Mononuclear cell (primary cell): Measurements from ENCODE around the gene FRMD4A. TPM values are rescaled to one million over a fixed set of nuclear protein-coding genes. Genes with fewer than 3 reads are reported as not detected.

Experiments used
- H3K27me3 ChIP-seq: 2 replicates; pipeline ENCODE4 v1.6.0; 2011; ENCODE audit warnings: low read length, control low read depth; ENCODE audit not compliant: insufficient read depth
- H3K4me1 ChIP-seq: 2 replicates; pipeline ENCODE4 v1.5.1; 2011; ENCODE audit warnings: mild to moderate bottlenecking, low read length, control low read depth; ENCODE audit not compliant: insufficient read depth
- H3K4me3 ChIP-seq: 2 replicates; pipeline ENCODE4 v1.5.1; 2011; ENCODE audit warnings: mild to moderate bottlenecking, low read length, moderate library complexity
- H3K9me3 ChIP-seq: 2 replicates; pipeline ENCODE4 v1.5.1; 2011; ENCODE audit warnings: low read depth, mild to moderate bottlenecking, control low read depth, low read length
- total RNA-seq: library from RNA; depleted of rRNA; stranded (reverse); fragments of >200 nt; gene quantifications from one replicate; pipeline ENCODE4 v1.2.3, GENCODE V29; 2012

Gene FRMD4A
- total RNA-seq, 1 donor = 0.63 TPM

DNA sequence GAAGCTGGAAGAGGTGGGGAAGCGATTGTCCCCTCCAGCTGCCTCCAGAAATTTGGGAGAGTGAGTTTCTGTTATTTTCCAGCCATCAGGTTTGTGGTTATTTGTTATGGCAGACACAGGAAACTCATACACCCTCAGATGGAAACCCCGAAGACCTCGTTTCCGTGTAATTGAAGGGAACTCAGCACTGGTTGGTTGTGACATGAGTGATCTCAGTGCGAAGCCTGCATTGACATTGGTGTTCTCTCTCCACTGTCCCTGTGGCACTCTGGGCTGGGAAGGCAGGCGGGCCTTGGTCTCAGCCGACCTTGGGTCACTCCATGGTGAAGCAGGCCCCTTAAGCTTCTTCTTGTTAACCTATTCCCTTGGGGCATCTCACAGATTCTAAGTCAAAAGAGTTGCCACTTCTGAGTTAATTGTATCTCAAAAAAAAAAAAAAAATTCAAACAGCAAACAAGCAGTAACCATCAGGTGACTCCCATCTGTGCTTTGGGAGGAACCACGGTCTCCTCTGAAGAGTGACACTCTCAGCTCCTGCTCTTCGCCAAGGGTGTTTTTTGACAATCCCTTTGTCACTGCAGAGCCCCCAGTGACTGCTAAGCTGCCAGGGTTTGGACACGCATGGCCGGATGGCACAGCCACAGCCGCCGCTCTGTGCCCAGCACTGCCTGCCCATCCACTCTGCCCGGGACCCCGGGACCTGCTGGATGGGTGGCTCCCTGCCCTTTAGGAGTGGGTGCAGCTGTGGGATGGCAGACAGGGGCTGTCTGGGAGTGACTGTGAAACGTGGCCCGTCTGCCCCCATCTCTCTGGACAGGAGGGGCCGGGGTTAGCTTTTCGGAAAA, 510.4 kb downstream of the FRMD4A start:
- Histone ChIP-seq H3K4me3 (no peak overlapping the region), H3K27me3 (no peaks in the 10 kb centered on the region), H3K4me1 (peaks cover 7% of the 10 kb centered on the region), H3K9me3 (no peaks in the 10 kb centered on the region)

DNA sequence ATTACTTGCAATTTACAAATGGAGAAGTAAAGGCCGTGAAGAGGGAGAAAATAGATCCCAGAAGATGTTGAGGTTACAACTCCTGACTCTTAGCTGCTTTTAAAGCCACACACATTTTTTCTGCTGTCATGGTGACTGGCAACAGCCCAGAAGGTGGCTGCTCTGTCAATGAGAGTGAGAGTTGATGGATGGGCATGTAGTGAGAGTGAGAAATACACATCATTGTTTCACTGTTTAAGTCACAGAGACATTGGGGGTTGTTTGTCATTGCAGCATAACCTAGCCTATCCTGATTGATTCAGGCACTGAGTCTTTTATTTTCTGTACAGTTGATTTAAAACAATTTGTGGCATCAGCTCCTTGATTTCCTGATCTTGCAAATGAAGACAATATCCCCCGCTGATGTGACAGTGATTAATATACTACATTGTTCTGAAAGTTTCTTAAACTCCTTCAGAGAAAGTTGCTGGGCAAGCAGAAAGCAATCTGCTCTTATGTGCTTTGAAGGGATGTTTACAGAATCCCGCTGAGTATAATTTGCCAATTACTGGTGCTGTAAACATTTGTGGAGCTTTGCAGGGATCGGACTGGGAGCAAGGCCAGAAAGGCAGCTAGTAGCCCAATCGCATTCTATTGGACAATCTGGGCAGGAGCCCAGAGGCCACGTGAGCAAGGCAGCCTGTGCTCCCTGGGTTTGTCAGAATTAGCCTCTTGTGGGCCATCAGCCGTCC, 514.4 kb downstream of the FRMD4A start:
- no peak overlapping the region for H3K4me3 ChIP-seq
- H3K27me3 ChIP-seq = no peaks in the 10 kb centered on the region
- peaks cover 7% of the 10 kb centered on the region for H3K4me1 ChIP-seq
- H3K9me3 ChIP-seq = no peaks in the 10 kb centered on the region

DNA sequence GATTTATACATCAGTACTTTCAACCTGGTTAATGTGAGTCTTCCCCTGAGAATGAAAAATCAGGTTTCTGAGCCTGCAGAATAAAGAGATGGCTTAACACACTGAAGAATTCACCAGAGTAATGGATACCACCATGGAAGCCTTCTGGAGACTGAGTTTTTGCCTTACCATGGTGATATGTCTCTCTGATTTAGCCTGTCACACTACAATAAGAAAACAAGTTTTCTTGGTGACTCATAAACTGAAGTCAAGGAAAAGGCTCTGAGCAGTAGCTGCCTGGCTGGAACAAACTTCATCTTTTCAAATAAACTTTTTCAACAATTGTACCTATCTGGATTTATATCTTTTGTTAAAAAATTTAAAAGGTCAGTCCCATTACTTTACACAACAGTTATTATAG, 515.0 kb downstream of the FRMD4A start:
- no peaks in the 10 kb centered on the region for H3K9me3 ChIP-seq
- H3K4me1 ChIP-seq = peaks cover 7% of the 10 kb centered on the region
- no peaks in the 10 kb centered on the region for H3K27me3 ChIP-seq
- no peak overlapping the region for H3K4me3 ChIP-seq

DNA sequence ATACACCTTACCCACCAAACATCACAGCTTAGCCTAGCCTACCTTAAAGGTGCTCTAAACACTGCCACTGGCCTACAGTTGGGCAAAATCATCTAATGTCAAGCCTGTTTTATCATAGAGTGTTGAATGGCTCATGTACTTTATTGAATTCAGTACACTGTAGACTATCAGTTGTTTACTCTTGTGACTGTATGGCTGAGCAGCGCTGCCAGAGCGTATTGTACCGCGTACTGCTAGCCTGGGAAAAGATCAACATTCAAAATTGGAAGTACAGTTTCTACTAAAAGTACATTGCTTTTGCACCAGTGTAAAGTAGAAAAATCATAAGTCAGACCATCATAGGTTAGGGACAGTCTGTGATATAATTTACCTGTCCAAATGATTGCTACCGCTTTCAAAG, 517.2 kb downstream of the FRMD4A start:
- H3K4me1 ChIP-seq = no peaks in the 10 kb centered on the region

DNA sequence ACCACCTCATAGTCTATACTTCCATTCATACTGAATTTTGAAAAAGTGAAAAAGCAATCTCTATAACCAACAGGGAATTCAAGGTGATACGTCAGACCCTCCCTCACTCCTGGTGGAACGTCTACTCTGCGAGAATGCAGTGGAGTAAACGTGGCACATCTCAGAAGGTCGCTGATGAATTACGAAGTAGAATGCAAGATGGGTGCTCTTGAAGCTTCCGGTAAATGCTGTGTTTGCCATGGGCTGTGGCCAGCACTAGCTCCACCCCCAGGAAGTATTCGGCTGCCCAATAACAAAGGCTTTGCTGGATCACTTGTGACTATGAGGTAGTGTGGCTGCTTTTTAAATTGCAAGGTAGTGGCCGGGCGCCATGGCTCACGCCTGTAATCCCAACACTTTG, 517.9 kb downstream of the FRMD4A start:
- H3K27me3 ChIP-seq = no peaks in the 10 kb centered on the region
- no peaks in the 10 kb centered on the region for H3K9me3 ChIP-seq
- no peaks in the 10 kb centered on the region for H3K4me1 ChIP-seq
- H3K4me3 ChIP-seq = no peak overlapping the region

More for the DNA sequence above, 517.2 kb downstream of the FRMD4A start:
- H3K9me3 ChIP-seq = no peaks in the 10 kb centered on the region
- no peak overlapping the region for H3K4me3 ChIP-seq
- H3K27me3 ChIP-seq = no peaks in the 10 kb centered on the region

DNA sequence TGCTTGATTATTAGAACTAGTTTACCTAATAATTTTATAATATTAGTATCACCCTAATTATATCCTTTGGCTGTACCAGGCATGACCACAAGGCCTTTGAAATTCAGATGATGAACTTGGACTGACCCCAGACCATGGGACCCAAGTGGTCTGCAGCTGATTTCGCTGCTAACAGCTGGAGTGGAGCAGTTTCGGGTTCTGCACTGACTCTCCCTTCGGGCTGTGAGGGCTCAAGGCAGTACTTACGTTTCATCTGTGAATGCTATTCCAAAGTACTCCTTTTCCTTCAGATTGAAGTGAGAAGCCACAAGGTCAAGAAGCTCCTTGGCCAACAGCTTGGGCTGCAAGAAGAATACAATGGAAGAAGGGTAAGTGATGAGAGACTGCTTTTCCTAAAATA, 520.2 kb downstream of the FRMD4A start:
- H3K9me3 ChIP-seq = no peaks in the 10 kb centered on the region
- H3K4me3 ChIP-seq = no peak overlapping the region
- H3K27me3 ChIP-seq = no peaks in the 10 kb centered on the region
- H3K4me1 ChIP-seq = no peaks in the 10 kb centered on the region

DNA sequence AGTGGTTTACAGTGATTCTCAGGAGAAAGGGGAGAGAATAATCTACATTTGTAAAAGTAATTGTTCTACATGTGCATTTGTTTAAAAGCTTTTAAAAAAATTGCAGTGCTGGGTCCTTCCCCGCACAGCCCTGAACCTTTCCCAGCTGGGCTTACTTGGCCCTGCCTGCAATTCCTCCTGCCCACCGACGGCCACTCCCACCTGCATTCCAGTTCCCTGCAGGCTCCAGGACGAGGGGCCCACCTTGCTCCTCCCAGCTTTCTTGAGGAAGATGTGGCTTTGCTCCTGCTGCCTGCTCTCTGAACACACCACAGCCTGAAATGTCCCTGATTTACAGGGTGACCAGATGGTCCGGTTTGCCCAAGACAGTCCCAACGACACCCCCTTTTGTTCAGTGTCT, 521.3 kb downstream of the FRMD4A start:
- Histone ChIP-seq H3K27me3 (no peaks in the 10 kb centered on the region), H3K4me3 (no peak overlapping the region), H3K4me1 (no peaks in the 10 kb centered on the region), H3K9me3 (no peaks in the 10 kb centered on the region)

DNA sequence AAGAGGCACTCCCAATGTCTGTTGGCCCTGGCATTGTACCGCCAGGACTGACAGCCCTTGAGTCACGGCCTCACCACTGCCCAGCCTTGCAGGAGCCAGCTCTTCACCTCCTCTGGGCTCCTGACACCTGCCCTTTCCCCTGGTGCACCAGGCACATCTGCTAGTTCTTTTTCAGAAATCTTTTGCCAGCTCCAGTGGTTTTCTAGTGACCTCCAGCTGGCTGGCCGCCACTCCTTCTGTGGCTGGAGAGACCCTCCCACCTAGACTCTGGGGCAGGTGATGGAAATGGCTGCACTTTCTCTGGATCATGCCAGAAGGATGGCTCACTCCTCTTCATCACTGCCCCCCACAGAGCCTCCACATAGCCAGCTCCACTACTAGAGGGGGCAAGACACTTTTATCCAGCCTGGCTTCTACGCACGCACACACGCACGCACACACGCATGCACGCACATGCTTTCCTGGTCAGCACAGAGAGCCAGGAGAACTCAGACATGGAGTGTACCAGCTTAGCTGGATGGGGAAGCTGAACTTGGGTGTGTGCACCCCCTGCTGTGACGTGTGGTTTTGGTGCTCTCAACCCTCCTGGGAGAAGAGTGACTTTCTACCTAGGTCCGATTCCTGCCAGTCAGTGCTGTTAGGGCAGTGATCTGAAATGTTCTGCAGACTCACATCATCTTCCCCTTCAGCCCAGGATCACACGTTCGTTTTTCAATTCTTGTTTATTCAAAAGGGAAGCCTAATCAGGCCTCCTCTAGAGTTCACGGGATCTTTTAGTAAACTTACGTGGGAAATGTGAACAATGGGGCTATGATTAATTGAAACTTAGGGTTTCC, 522.0 kb downstream of the FRMD4A start:
- Histone ChIP-seq H3K9me3 (no peaks in the 10 kb centered on the region), H3K4me3 (no peak overlapping the region), H3K27me3 (no peaks in the 10 kb centered on the region), H3K4me1 (no peaks in the 10 kb centered on the region)

DNA sequence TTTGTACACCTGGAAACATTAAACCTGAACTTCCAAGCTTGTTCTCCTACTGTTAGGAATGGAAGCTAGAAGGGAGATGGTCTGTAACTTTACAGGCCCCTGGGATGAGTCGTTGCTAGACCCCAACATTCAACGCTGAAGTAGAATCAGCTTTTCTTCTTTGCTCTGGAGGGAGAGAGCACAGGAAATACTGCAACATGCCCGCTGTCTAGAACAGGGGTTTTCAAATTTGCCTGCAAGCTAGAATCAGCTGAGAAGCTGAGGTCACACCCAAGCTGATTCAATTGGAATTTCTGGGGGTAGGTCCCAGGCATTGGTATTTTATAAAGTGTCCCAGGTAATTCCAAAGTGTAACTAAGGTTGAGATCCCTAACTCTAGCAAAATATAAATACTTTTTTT, 524.3 kb downstream of the FRMD4A start:
- H3K4me1 ChIP-seq = no peaks in the 10 kb centered on the region
- H3K4me3 ChIP-seq = no peak overlapping the region
- no peaks in the 10 kb centered on the region for H3K9me3 ChIP-seq
- peaks cover 3% of the 10 kb centered on the region for H3K27me3 ChIP-seq

DNA sequence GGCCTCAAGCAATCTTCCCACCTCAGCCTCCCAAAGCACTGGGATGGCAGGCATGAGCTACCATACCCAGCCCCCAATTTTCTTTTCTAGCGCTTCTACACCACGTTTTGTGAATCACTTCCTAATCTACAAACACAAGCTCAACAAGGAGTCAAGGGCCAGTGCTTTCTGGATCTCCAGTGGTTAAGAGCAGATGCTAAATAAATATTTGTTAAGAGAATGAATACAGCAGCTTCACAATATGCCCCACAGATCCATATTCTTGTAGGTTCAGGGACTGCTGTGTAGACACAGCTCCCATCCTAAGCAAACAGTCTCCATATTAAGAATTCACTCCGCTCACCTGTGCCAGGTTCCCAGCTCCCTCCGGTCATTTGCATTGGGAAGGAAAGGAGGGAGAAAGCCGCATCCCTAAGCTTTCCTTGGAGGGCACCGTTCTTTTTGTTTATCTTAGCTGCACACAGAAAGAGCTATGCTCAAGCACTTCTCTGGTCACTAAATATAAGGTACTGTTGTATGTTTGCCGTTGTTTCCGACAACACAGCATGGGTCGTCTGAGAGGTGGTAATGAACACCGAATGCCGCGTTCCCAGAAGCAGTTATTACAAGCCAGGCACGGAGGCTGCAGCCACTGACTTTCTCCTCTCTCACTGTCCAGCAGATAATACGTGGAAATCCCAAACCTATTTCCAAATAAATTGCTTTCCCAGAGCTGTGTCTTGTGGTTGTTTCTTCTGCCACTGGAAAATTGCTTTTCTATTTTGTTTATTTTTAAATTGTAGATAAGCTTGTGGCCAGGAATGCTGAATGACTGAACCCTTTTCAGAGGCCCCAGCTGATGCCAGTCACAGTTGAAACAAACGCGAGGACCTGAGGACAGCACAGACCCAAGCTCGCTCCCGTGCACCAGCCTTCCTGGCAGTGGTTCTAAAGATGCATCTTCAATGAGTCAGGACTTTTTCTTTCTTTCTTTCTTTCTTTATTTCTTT, 526.9 kb downstream of the FRMD4A start:
- H3K4me1 ChIP-seq = peaks cover 7% of the 10 kb centered on the region
- H3K27me3 ChIP-seq = peaks cover 3% of the 10 kb centered on the region
- no peak overlapping the region for H3K4me3 ChIP-seq

DNA sequence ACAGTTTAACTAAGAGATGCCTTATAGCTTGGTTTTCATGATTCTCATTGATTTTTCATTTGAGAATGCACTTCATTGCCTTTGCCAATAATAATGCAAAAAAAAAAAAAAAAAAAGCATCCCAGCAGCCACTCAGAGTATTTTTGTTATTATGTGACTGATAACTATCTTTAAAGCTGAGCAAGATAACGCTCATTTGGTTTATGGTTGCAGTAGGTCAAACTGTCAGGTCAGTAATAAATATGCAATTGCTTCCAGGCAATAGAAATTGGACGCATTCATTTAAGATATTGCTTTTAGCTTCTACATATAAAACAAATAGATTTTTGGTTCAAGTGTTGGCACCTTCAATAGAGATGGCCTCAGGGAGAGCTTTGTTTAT, 528.8 kb downstream of the FRMD4A start:
- no peak overlapping the region for H3K4me3 ChIP-seq
- H3K27me3 ChIP-seq = peaks cover 3% of the 10 kb centered on the region
- H3K9me3 ChIP-seq = no peaks in the 10 kb centered on the region
- H3K4me1 ChIP-seq = peaks cover 7% of the 10 kb centered on the region

More for the DNA sequence above, 526.9 kb downstream of the FRMD4A start:
- no peaks in the 10 kb centered on the region for H3K9me3 ChIP-seq

DNA sequence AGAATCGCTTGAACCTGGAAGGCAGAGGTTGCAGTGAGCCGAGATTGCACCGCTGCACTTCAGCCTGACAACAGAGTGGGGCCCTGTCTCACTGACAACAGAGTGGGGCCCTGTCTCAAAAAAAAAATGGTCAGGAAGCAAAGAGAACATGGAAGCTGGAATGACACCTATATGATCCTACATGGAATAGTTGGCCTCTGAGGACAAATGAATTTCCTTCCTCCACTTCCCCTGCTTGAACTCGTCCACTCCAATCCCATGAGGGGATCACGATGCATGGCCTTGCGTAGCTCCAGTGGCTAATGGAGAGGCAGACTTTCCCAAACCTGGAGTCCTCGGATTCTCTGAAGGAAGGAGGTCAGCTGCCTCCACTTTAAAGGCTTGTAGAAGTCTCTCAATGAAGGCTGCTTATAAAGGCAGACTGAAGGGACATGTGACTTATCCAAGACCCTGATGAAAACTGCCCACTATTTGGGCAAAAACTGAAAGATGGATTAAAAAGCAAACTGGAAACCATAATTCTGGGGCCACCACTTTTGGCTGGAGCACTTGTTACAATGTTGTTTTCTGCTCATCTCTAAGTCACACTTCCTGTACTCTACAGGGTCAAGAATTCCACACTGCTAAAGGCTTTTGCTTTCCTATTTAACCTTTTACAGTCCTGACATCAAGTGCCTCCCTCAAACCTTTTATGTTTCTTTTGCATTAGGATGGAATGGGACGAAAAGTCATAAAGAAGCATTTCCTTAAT, 529.4 kb downstream of the FRMD4A start:
- Histone ChIP-seq H3K27me3 (peaks cover 3% of the 10 kb centered on the region), H3K4me1 (peaks cover 11% of the 10 kb centered on the region), H3K4me3 (no peak overlapping the region)

DNA sequence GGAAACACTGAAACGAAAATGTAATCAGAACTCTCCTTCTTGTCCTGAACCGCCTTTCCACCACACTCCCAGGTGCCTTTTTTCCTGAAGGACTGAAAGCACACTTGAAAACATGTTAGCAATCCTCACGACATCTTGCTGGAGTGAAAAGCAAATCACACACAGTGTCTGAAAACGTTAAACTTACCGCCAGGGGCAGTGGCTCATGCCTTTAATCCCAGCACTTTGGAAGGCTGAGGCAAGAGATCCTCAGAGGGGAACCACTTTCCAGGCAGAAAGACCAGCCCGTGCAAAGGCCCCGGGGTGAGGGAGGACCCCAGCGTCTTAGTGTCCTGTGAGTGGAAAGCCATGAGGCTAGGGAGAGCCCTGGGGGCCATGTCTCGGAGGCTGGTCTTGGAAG, 533.6 kb downstream of the FRMD4A start:
- Histone ChIP-seq H3K4me1 (peaks cover 28% of the 10 kb centered on the region), H3K9me3 (no peaks in the 10 kb centered on the region), H3K27me3 (no peaks in the 10 kb centered on the region)

More for the DNA sequence above, 529.4 kb downstream of the FRMD4A start:
- H3K9me3 ChIP-seq = no peaks in the 10 kb centered on the region

More for the DNA sequence above, 533.6 kb downstream of the FRMD4A start:
- H3K4me3 ChIP-seq = no peak overlapping the region
